Liver (tissue), 9 donors: Measurements from ENCODE around the gene ADCK1. TPM values are rescaled to one million over a fixed set of nuclear protein-coding genes. Genes with fewer than 3 reads are reported as not detected.

Experiments used
- DNase-seq: peaks from one replicate; pipeline ENCODE4 v3.0.0-alpha.2; 2017; ENCODE audit warnings: low spot score
- H3K27ac ChIP-seq, 2 donors: one replicate each; pipeline ENCODE4 v1.7.0; 2013; ENCODE audit warnings: inconsistent platforms in 2 of 2, low read length in 2 of 2, control low read depth in 1 of 2, low read depth in 1 of 2, mild to moderate bottlenecking in 1 of 2
- H3K27me3 ChIP-seq, 4 donors: one replicate each; pipeline versions ENCODE4 v1.6.1 to v1.7.0; 2013; ENCODE audit warnings: low read length in 3 of 4, inconsistent platforms in 1 of 4, mild to moderate bottlenecking in 1 of 4, moderate library complexity in 1 of 4; ENCODE audit not compliant: control insufficient read depth in 4 of 4, insufficient read depth in 4 of 4
- H3K36me3 ChIP-seq, 4 donors: one replicate each; pipeline versions ENCODE4 v1.6.1 to v1.7.0; 2013; ENCODE audit warnings: low read length in 3 of 4, mild to moderate bottlenecking in 3 of 4, low read depth in 1 of 4, moderate library complexity in 1 of 4; ENCODE audit not compliant: control insufficient read depth in 4 of 4, insufficient read depth in 3 of 4
- H3K4me1 ChIP-seq, 4 donors: one replicate each; pipeline versions ENCODE4 v1.6.1 to v1.7.0; 2013; ENCODE audit warnings: low read length in 3 of 4, mild to moderate bottlenecking in 3 of 4, moderate library complexity in 1 of 4; ENCODE audit not compliant: control insufficient read depth in 4 of 4, insufficient read depth in 4 of 4
- H3K4me3 ChIP-seq, 3 donors: one replicate each; pipeline versions ENCODE4 v1.6.1 to v1.7.0; 2013; ENCODE audit warnings: low read length in 3 of 3, control low read depth in 1 of 3, low read depth in 1 of 3, mild to moderate bottlenecking in 1 of 3
- H3K9ac ChIP-seq, 2 donors: one replicate each; pipeline ENCODE4 v1.7.0; 2013; ENCODE audit warnings: low read length in 2 of 2, mild to moderate bottlenecking in 2 of 2, moderate library complexity in 2 of 2, control low read depth in 1 of 2, low read depth in 1 of 2
- H3K9me3 ChIP-seq, 4 donors: one replicate each; pipeline versions ENCODE4 v1.6.1 to v1.7.0; 2013; ENCODE audit warnings: low read length in 3 of 4; ENCODE audit not compliant: control insufficient read depth in 4 of 4
- ATF3 ChIP-seq: IDR thresholded peaks from 2 replicates; pipeline ENCODE4 v1.6.1; 2016; ENCODE audit warnings: antibody characterized with exemption
- CTCF ChIP-seq: fragments of 150-350 bp; IDR thresholded peaks from 2 replicates; pipeline ENCODE4 v1.5.1; 2017; ENCODE audit warnings: improper control_type of control experiment, low read depth, low read length; ENCODE audit not compliant: missing input control
- EGR1 ChIP-seq, 2 donors: IDR thresholded peaks; 2 replicates each; pipeline ENCODE4 v1.6.1; 2016 to 2018; ENCODE audit warnings: antibody characterized with exemption in 2 of 2, low read depth in 2 of 2
- FOXA1 ChIP-seq: IDR thresholded peaks from 2 replicates; pipeline ENCODE4 v1.6.1; 2016; ENCODE audit warnings: antibody characterized with exemption
- FOXA2 ChIP-seq: IDR thresholded peaks from 2 replicates; pipeline ENCODE4 v1.6.1; 2016; ENCODE audit warnings: antibody characterized with exemption
- GABPA ChIP-seq, 2 donors: IDR thresholded peaks in 1 of 2; conservative IDR thresholded peaks in 1 of 2; 2 replicates each; pipeline ENCODE4 v1.6.1; 2016; ENCODE audit warnings: antibody characterized with exemption in 2 of 2, mild to moderate bottlenecking in 1 of 2, moderate library complexity in 1 of 2
- HNF4A ChIP-seq, 2 donors: conservative IDR thresholded peaks; 2 replicates each; pipeline ENCODE4 v1.6.1; 2016; ENCODE audit warnings: antibody characterized with exemption in 2 of 2, mild to moderate bottlenecking in 2 of 2
- HNF4G ChIP-seq: IDR thresholded peaks from 2 replicates; pipeline ENCODE4 v1.6.1; 2016; ENCODE audit warnings: antibody characterized with exemption
- JUND ChIP-seq, 2 donors: IDR thresholded peaks; 2 replicates each; pipeline ENCODE4 v1.6.1; 2016; ENCODE audit warnings: antibody characterized with exemption in 2 of 2
- MAX ChIP-seq: IDR thresholded peaks from 2 replicates; pipeline ENCODE4 v1.6.1; 2016; ENCODE audit warnings: antibody characterized with exemption
- NR2F2 ChIP-seq: IDR thresholded peaks from 2 replicates; pipeline ENCODE4 v1.6.1; 2016; ENCODE audit warnings: antibody characterized with exemption
- RAD21 ChIP-seq, 2 donors: IDR thresholded peaks; 2 replicates each; pipeline ENCODE4 v1.6.1; 2016; ENCODE audit warnings: antibody characterized with exemption in 2 of 2, mild to moderate bottlenecking in 2 of 2
- REST ChIP-seq: IDR thresholded peaks from 2 replicates; pipeline ENCODE4 v1.6.1; 2016; ENCODE audit warnings: antibody characterized with exemption, mild to moderate bottlenecking
- RXRA ChIP-seq, 2 donors: IDR thresholded peaks; 2 replicates each; pipeline ENCODE4 v1.6.1; 2017 to 2018; ENCODE audit warnings: antibody characterized with exemption in 2 of 2, mild to moderate bottlenecking in 1 of 2
- SP1 ChIP-seq: IDR thresholded peaks from 2 replicates; pipeline ENCODE4 v1.6.1; 2018; ENCODE audit warnings: antibody characterized with exemption, mild to moderate bottlenecking
- TAF1 ChIP-seq: conservative IDR thresholded peaks from 2 replicates; pipeline ENCODE4 v1.6.1; 2016; ENCODE audit warnings: antibody characterized with exemption, mild to moderate bottlenecking
- YY1 ChIP-seq: IDR thresholded peaks from 2 replicates; pipeline ENCODE4 v1.6.1; 2016; ENCODE audit warnings: antibody characterized with exemption, mild to moderate bottlenecking
- ZBTB33 ChIP-seq: IDR thresholded peaks from 2 replicates; pipeline ENCODE4 v1.6.1; 2016; ENCODE audit warnings: antibody characterized with exemption
- WGBS: extraction: QIAGEN DNeasy Blood & Tissue Kit; methylation state at CpG from one replicate; pipeline ENCODE4 v1.1.7; 2013; 5-methylcytosine and 5-hydroxymethylcytosine counted together
- polyA plus RNA-seq, 2 donors: library from polyadenylated mRNA; stranded (reverse) in 1 of 2; unstranded in 1 of 2; fragments of 200-250 nt in 1 of 2; fragments of >200 nt in 1 of 2; fragmentation: Nextera tagmentation in 1 of 2; extraction: Ambion mirVana in 1 of 2; gene quantifications; one replicate each; pipeline versions ENCODE4 v1.2.1 to v1.2.3, GENCODE V29; 2013 to 2015
- total RNA-seq, 2 donors: library from RNA; depleted of rRNA; stranded (reverse); fragments of >200 nt; gene quantifications; one replicate each; pipeline ENCODE4 v1.2.3, GENCODE V29; 2014
- donor health status: healthy.
- donor health status: healthy.
- donor health status: healthy.
- donor health status: healthy.
- donor health status: healthy.

Gene ADCK1
- total and polyA plus RNA-seq, 4 donors = 4.0 to 4.9 (median 4.4) TPM

GRCh38 chr14:77909911-77910310 is 110.0 kb downstream of the ADCK1 start:
- Histone ChIP-seq H3K9me3 (no peaks in the 10 kb centered on the region), H3K9ac (no peak overlapping the region), H3K27me3 (no peaks in the 10 kb centered on the region), H3K36me3 (no peaks in the 10 kb centered on the region), H3K4me1 (no peaks in the 10 kb centered on the region), H3K4me3 (no peak overlapping the region), H3K27ac (no peak overlapping the region)
- no peak for DNase-seq
- TF ChIP-seq REST (no peak), CTCF (no peak), MAX (no peak), RAD21 (IDR thresholded peaks at IDR 0.05) (no peak), GABPA (IDR thresholded peaks at IDR 0.05 in 1 of 2, conservative IDR thresholded peaks at IDR 0.05 in 1 of 2) (no peak), NR2F2 (no peak), HNF4A (conservative IDR thresholded peaks at IDR 0.05) (no peak), ZBTB33 (no peak), FOXA1 (no peak), EGR1 (IDR thresholded peaks at IDR 0.05; ENCODE audit: low read depth in 2 of 2) (no peak), FOXA2 (no peak), SP1 (no peak), RXRA (IDR thresholded peaks at IDR 0.05) (no peak), HNF4G (no peak), JUND (IDR thresholded peaks at IDR 0.05) (no peak), TAF1 (no peak)
- 85% methylated on average over 3 of the region's 3 CpGs for WGBS

GRCh38 chr14:77910506-77910905 is 110.6 kb downstream of the ADCK1 start:
- Histone ChIP-seq H3K4me1 (no peaks in the 10 kb centered on the region), H3K9me3 (no peaks in the 10 kb centered on the region), H3K27me3 (no peaks in the 10 kb centered on the region), H3K27ac (no peak overlapping the region), H3K36me3 (no peaks in the 10 kb centered on the region), H3K4me3 (no peak overlapping the region), H3K9ac (no peak overlapping the region)
- no peak for DNase-seq
- WGBS = 87% methylated on average over 8 of the region's 8 CpGs
- TF ChIP-seq TAF1 = no peak
- TF ChIP-seq NR2F2 = no peak
- TF ChIP-seq ATF3 = no peak
- TF ChIP-seq FOXA1 = no peak
- no peak for TF ChIP-seq YY1
- no peak for TF ChIP-seq JUND (IDR thresholded peaks at IDR 0.05)
- TF ChIP-seq MAX = no peak
- TF ChIP-seq HNF4A (conservative IDR thresholded peaks at IDR 0.05) = no peak
- no peak for TF ChIP-seq REST
- no peak for TF ChIP-seq EGR1 (IDR thresholded peaks at IDR 0.05; ENCODE audit: low read depth in 2 of 2)
- no peak for TF ChIP-seq GABPA (IDR thresholded peaks at IDR 0.05 in 1 of 2, conservative IDR thresholded peaks at IDR 0.05 in 1 of 2)
- TF ChIP-seq FOXA2 = no peak
- no peak for TF ChIP-seq HNF4G
